Activated CD4-positive, alpha-beta T cell treated with anti-CD3 and anti-CD28 coated beads, Interleukin-2, Interleukin-4, amounts not matched to agents 100 ng/mL and 50 ng/mL, durations not matched to agents 16 hours and 8 hours (primary cell): ENCODE measurements around the gene COLEC12.

Experiments
- DNase-seq: peaks from one replicate; pipeline ENCODE4 v3.0.0-alpha.2; 2020; ENCODE audit warnings: low spot score

Gene COLEC12

DNA sequence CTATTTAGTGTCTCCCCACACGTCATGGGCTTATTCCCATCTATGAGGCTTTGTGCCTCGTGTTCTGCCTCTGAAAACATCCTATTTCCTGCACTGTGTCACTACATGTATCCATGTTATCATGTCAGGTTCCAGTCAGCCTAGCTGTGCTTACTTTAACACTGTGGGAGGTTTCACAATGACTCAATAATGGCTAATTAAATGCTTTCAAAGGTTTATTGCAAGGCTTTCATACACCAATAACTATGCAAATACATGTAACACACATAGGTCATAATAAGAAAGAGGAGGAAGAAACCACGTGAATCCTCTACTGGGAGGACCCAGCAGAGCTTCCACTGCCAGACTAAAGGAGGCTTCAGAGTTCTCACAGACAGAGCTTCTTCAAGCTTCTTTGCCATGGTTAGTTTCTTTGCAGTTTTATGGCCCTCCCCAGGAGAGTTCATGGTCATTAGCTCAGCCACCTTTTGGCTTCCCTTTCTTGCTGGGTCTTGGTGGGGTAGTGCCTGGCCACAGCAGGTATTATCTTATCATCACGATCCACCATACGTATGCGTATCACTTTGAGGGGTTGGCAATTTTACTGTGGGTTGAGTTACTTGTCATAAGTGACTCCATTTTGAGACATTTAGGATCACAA, 5.1 kb upstream of the COLEC12 start:
- DNase-seq, result no peak

GRCh38 chr18:501406-501714, 859 bp upstream of the COLEC12 start:
- DNase-seq, result no peak

DNA sequence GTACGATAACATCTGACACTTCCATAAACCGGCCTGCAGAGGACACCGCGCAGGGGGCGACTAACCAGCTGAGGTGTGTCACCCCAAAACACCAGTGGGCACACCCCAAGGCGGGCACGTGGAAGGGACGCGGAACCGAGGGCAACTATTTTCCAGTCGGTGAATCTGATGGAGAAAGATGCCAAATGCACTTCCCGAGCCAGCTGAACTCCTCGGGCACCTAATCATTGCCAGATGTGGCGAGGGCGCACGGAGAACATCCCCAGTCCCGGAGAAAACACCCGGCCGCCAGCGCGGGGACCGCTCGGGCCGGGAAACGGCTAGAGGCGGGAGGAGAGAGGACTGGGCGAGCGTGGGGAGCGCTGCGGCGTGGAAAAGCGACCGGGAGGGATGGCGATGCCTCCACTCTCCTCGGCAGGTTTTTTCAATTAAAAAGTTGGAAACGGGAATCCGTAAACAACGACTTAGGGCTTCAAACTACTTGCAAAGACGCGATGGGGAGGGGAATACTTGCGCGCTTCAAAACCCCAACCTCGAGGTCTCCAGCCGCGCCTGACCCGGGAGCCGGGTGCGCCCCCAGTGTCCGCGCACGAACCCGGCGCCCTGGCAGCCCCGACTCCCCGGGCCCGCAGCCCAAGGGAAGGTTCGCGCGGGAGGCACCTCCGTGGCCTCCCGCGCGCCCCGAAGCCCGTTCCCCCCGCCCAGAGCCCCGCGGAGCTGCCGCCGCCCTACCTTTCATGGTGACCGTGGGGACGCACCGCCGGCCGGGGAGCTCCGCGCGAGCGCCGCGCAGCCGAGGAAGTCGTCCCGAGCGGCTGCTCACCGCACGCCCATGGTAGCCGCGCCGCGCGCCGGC, 497 bp downstream of the COLEC12 start:
- no peak for DNase-seq

- no peak for DNase-seq
These were observed 1.3 kb downstream of the COLEC12 start for GRCh38 chr18:498931-499775.

DNA sequence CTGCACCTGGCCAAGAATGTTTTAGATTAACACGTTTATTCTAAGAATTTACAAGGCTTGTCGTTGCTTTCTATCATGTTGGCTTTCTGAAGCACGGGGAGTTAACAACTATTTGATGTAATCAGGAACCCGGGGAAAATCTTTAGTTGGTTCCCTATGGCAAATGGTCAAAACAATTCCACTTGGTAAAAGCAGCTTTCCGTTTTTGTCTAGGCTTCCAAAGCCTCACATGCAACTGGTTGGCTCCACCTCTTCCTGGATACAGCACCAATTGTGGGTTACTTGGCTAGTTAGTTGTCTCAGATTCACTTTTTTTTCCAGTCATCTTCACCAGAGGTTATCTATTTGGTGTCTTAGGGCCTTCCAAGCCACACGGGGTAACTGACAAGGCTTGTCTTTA, 2.8 kb downstream of the COLEC12 start:
- DNase-seq, result no peak

DNA sequence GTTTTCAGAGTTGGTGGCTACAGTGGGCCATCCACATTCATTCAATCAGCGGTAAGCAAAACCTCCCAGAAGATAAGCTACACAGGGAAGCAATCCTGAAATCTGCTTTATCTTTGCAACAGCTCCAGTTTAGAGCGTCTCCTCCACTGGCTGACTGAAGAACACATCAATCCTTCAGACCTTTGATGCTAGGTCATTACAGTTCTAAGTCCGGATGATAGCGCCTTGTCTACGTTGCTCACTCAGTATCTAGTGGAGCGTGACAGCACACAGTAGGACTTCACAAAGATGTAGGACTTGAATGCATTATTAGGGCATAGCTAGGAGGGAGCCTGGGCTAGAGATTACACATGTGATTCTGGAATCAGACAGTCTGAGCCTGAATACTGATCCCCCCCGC, 5.0 kb downstream of the COLEC12 start:
- no peak for DNase-seq

DNA sequence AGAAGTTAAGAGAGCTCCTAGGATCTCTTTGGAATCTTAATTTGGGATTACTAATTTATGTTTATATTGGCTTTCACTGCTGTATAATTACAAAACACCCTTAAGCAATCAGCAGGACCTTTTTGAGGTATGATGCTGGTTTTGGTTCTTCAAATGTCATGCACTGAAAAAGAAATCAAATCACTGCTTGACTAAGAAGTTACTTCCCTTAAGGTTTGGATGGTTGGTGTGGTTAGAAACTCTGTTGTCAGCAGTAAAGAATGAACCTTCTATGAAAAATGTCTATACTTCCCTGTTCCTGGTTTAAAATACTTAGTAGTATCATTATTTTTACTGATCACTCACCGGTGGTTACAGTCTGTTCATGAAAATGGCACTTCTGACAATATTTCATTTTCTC, 5.5 kb downstream of the COLEC12 start:
- no peak for DNase-seq

- DNase-seq, result no peak
These were observed 6.2 kb downstream of the COLEC12 start for GRCh38 chr18:493986-494983.

DNA sequence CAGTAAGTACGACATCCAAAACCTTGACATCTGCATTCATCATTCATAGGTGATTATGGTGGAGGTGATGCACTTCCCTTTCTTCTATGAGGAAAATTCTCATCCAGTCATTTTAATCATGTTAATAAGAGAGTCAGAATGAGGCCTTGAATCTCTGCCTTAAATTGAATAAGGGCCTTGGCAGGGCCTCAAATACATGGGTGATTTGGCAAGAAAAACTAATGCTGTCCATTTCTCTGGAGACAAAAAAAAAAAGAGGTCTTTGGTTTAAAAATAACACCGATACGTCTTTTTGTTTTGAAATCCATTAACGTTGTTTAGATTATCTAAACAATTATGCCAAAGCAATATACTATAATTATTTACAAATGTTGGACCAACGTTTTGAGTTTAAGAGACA, 8.1 kb downstream of the COLEC12 start:
- DNase-seq, result no peak

GRCh38 chr18:490624-491023, 9.9 kb downstream of the COLEC12 start:
- no peak for DNase-seq

DNA sequence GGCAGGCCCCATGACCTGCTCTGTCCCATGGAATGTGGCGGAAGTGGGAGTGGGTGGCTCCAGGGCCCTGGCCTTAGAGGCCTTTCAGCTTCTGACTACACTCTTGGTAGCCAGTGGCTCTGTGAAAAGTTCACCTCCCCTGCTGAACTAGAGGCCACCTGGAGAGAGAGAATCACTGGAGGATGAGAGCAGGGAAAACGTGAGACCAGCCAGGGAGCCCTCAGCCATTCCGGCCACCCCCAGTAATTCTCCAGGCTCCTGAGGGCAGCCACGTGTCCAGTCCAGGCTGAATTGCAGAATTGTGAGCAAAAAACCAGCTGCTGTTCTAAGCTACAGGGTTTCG, 10.5 kb downstream of the COLEC12 start:
- DNase-seq, result no peak

- DNase-seq, result no peak
These were observed 11.1 kb downstream of the COLEC12 start for GRCh38 chr18:489244-490023.

GRCh38 chr18:486929-487740, 13.4 kb downstream of the COLEC12 start:
- DNase-seq, result no peak

- no peak for DNase-seq
These were observed 15.6 kb downstream of the COLEC12 start for GRCh38 chr18:484749-485464.

GRCh38 chr18:478681-479080, 21.8 kb downstream of the COLEC12 start:
- no peak for DNase-seq

GRCh38 chr18:477565-477964, 22.9 kb downstream of the COLEC12 start:
- peak; percentile 20 for DNase-seq

GRCh38 chr18:476251-476664, 24.2 kb downstream of the COLEC12 start:
- no peak for DNase-seq

DNA sequence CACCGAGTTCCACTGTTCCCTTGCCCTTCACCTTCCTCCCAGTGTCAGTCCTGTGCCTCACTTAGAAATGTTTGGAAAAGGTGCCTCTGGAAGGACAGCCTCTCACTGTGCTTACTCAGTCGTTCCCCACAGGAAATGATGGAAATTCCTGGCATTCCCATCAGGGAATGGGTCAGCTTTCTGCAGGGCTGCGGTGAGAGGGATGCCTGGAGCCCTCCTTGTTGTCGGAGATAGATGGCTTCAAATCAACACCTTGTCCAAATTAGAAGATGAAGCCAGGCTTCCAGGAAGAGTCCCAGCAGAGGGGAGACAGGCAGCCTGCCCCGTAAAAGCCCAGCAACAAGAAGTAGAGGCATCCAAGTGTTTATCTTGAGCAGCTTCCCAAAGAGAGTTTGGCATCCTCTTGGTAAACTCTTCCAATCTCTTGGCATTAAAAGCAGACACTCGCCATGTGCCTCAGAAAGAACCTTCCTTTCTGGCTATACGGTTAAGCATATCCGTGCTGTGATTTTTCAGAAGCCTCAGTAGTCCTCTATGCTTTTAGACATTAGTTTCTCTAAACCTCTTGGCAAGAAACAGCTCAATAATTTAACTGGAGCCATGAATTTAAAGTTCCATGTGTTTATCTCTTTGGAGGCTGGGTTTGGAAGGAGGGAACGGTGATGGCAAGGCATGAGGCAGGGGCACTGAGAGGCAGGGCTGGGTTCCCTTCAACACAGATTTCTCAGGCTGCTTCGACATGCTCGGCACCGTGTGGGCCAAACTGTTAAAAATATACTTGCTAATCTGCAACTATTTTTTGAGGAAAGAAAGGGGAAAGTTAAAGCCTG, 25.1 kb downstream of the COLEC12 start:
- DNase-seq, result no peak

DNA sequence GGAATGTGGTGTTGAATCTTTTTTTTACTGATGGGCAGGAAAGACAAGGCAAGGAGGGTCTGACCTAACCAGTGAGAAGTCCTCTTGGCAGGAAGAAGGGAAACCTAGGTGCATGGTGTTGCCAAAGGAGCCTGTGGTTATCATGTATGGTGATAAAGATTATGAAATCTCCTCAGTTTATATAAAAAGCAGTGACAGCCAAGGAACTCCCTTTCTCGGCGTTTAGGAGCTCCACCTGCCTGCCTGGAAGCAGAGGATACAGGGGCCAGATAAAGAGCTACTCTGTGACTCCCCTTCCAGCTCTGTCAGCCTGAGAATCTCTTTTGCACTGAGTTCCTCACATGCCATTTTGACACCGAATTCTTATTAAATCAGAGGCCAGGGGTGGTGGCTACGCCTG, 26.1 kb downstream of the COLEC12 start:
- DNase-seq, result no peak
